ENCODE measurements around the gene HELLS. TPM values are rescaled to one million over a fixed set of nuclear protein-coding genes. Genes with fewer than 3 reads are reported as not detected.
A peak's percentile ranks its signal among the peaks of the same experiment; 100 is the strongest.

The HELLS gene
- total and polyA plus RNA-seq, 2 donors from 2014 or later: 1.6 to 13.5 TPM

DNA sequence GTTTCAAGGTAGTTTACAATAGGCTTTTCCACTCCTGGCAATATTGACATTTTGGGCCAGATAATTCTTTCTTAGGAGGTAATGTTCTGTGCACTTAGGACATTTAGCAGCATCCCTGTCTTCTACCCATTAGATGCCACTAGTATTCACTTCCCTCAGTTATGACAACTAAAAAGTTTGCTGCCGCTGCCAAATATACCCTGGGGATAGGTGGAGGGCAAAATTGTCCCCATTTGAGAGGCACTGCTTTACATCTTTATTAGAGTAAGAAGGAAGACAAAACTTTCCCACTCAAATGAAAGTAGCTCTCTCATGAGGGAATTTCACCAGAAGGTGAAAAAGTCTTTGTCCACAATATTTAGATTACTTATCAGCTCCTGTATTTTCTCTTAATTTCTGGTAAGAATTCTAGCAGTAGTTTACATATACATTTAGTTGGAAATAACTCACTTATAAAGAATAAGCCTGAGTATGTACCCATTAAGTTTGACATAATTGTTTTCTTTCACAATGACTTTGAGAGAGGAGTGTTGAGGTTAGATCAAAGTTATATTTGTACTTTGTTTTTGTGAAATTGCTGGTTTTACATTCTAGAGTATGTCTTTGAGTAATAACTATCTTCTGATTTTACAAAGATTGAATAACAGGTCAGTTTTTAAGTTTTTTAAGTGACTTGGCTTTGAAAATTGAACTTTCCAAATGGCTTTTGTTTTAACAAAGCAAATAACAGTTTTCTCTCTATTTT is 46.0 kb downstream of the HELLS start:
- intact Hi-C loops (cut with DNase I): no loop called here
- no peak for TF ChIP-seq CTCF (IDR thresholded peaks at IDR 0.05; ENCODE audit: borderline replicate concordance, extremely low read depth, insufficient read depth)
- Histone ChIP-seq H3K27me3 (ENCODE audit: control insufficient read depth, insufficient read depth, low read length) (no peaks in the 10 kb centered on the region), H3K4me3 (ENCODE audit: low read length in 3 of 3) (no peak overlapping the region), H3K9ac (ENCODE audit: low read length in 3 of 3) (no peak overlapping the region), H3K4me1 (ENCODE audit: control insufficient read depth in 2 of 3, insufficient read depth in 2 of 3, low read depth in 1 of 3, low read length in 3 of 3) (no peaks in the 10 kb centered on the region), H3K27ac (ENCODE audit: low read depth in 2 of 2, low read length in 2 of 2) (no peak overlapping the region), H3K9me3 (ENCODE audit: control insufficient read depth in 2 of 3, insufficient read depth in 1 of 3, low read length in 3 of 3) (no peaks in the 10 kb centered on the region), H3K36me3 (ENCODE audit: control insufficient read depth in 2 of 3, insufficient read depth in 3 of 3, low read length in 3 of 3) (no peaks in the 10 kb centered on the region)
- FAIRE-seq (no peak), DNase-seq (no peak)

DNA sequence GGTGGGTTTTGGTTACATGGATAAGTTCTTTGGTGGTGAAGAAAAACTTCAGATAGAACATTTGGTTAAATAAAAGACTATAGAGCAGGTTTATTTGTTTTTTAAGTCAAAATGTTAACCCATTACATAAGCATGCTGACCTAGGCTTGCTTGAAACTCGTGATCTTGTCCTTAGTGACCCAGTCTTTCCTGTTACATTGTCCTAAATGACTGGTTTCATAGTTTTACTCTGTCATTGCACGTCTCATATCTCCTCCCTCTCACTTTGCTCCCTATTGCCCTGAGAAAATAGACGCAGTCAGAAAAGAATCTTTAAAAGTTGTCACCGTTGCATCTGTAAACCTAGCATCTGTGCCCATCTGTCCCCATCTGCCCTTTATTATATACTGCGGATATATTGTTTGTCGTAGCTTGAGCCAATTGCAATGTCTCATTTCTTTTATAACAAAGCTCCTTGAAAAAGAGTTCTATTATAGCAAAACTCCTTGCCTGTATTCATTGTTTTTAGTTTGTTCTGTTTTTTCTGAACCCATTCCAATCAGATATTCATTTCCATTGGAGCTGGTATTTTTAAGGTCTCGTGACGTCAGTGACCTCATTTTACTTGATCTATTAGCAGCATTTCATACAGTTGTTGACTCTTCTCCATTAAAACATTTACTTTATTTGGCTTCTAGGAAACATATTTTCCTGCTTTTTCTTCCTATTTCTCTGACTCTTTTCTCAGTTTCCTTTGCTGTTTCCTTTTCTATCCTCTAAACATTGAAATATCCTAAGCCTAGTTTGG is 57.3 kb downstream of the HELLS start:
- Histone ChIP-seq H3K27me3 (ENCODE audit: control insufficient read depth, insufficient read depth, low read length) (no peaks in the 10 kb centered on the region), H3K4me3 (ENCODE audit: low read length in 3 of 3) (no peak overlapping the region), H3K4me1 (ENCODE audit: control insufficient read depth in 2 of 3, insufficient read depth in 2 of 3, low read depth in 1 of 3, low read length in 3 of 3) (no peaks in the 10 kb centered on the region), H3K9ac (ENCODE audit: low read length in 3 of 3) (no peak overlapping the region), H3K36me3 (ENCODE audit: control insufficient read depth in 2 of 3, insufficient read depth in 3 of 3, low read length in 3 of 3) (peaks cover 0 to 3% (median 0%) of the 10 kb centered on the region in 3 donors), H3K27ac (ENCODE audit: low read depth in 2 of 2, low read length in 2 of 2) (no peak overlapping the region), H3K9me3 (ENCODE audit: control insufficient read depth in 2 of 3, insufficient read depth in 1 of 3, low read length in 3 of 3) (no peaks in the 10 kb centered on the region)
- no peak for TF ChIP-seq CTCF (IDR thresholded peaks at IDR 0.05; ENCODE audit: borderline replicate concordance, extremely low read depth, insufficient read depth)
- FAIRE-seq: no peak
- DNase-seq: peak in 2 of 5 donors; percentile 5 to 49
- intact Hi-C loops (cut with DNase I): no loop called here

- DNase-seq (no peak), FAIRE-seq (no peak)
- no peaks in the 10 kb centered on the region for H3K27me3 ChIP-seq (ENCODE audit: control insufficient read depth, insufficient read depth, low read length)
- no peak overlapping the region for H3K27ac ChIP-seq (ENCODE audit: low read depth in 2 of 2, low read length in 2 of 2)
- H3K9ac ChIP-seq (ENCODE audit: low read length in 3 of 3): no peak overlapping the region
- TF ChIP-seq CTCF (IDR thresholded peaks at IDR 0.05; ENCODE audit: borderline replicate concordance, extremely low read depth, insufficient read depth): no peak
- no peaks in the 10 kb centered on the region for H3K4me1 ChIP-seq (ENCODE audit: control insufficient read depth in 2 of 3, insufficient read depth in 2 of 3, low read depth in 1 of 3, low read length in 3 of 3)
- no peaks in the 10 kb centered on the region for H3K36me3 ChIP-seq (ENCODE audit: control insufficient read depth in 2 of 3, insufficient read depth in 3 of 3, low read length in 3 of 3)
- no peaks in the 10 kb centered on the region for H3K9me3 ChIP-seq (ENCODE audit: control insufficient read depth in 2 of 3, insufficient read depth in 1 of 3, low read length in 3 of 3)
- intact Hi-C loops (cut with DNase I): no loop called here
- H3K4me3 ChIP-seq (ENCODE audit: low read length in 3 of 3): no peak overlapping the region
Measured at GRCh38 chr10:94607111-94607510, 61.5 kb downstream of the HELLS start.
